Measurements from ENCODE around the gene PITX1.

- TF ChIP-seq CTCF (IDR thresholded peaks at IDR 0.05; ENCODE audit: low read length) (no peak), EZH2 (IDR thresholded peaks at IDR 0.05; ENCODE audit: borderline replicate concordance, low read length) (no peak)
Observed at GRCh38 chr5:134993161-134993560, 40.9 kb downstream of the PITX1 start.
